ENCODE measurements around the gene ELMO2. TPM values are rescaled to one million over a fixed set of nuclear protein-coding genes. Genes with fewer than 3 reads are reported as not detected.
A peak's percentile ranks its signal among the peaks of the same experiment; 100 is the strongest.

ELMO2 gene
- total RNA-seq, 3 donors from 2014 or later (not counting 1 experiment from before 2014, with no cell fraction given) = 108 to 156 (median 142) TPM

DNA sequence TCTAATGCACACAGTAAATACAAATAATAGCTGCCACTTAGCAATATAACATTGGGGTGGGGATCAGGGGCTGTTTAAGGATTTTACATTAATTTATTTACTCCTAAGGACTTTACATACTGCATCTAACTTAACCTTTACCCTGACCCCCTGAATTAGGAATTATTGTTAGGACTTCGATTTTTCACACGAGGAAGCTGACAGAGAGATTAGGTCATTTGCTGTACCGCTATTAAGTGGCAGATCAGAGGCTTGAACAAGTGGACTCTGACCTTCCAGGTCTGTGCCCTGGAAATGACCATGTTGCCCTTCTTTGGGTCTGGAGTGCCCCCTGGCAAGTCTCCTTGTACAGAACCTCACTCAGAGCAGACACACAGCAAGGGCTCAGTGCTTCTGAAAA, 5.2 kb upstream of the ELMO2 start:
- DNase-seq (no peak), ATAC-seq (no peak)
- H3K27ac ChIP-seq (ENCODE audit: low read length) = no peak overlapping the region
- peaks cover 21 to 27% of the 10 kb centered on the region in 2 donors for H3K4me1 Mint-ChIP-seq
- intact Hi-C loops (cut with micrococcal nuclease) = loop anchor here (1.0 kb wide), 1 partner anchor 104 kb away; no protein-coding TSS in a partner anchor
- no peak overlapping the region for H3K4me3 Mint-ChIP-seq
- peak overlapping the region in 1 of 2 donors; percentile 73 for H3K27ac Mint-ChIP-seq
- TF ChIP-seq, protein P1, sequence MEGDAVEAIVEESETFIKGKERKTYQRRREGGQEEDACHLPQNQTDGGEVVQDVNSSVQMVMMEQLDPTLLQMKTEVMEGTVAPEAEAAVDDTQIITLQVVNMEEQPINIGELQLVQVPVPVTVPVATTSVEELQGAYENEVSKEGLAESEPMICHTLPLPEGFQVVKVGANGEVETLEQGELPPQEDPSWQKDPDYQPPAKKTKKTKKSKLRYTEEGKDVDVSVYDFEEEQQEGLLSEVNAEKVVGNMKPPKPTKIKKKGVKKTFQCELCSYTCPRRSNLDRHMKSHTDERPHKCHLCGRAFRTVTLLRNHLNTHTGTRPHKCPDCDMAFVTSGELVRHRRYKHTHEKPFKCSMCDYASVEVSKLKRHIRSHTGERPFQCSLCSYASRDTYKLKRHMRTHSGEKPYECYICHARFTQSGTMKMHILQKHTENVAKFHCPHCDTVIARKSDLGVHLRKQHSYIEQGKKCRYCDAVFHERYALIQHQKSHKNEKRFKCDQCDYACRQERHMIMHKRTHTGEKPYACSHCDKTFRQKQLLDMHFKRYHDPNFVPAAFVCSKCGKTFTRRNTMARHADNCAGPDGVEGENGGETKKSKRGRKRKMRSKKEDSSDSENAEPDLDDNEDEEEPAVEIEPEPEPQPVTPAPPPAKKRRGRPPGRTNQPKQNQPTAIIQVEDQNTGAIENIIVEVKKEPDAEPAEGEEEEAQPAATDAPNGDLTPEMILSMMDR (IDR thresholded peaks at IDR 0.05) = no peak
- H3K36me3 Mint-ChIP-seq = no peaks in the 10 kb centered on the region
- no peaks in the 10 kb centered on the region for H3K36me3 ChIP-seq (ENCODE audit: control insufficient read depth, insufficient read depth, low read length)
- peaks cover 16% of the 10 kb centered on the region for H3K4me1 ChIP-seq (ENCODE audit: control insufficient read depth, insufficient read depth, low read length)
- no peaks in the 10 kb centered on the region for H3K9me3 Mint-ChIP-seq
- WGBS (ENCODE audit: insufficient coverage) = 91% methylated on average over 3 of the region's 3 CpGs
- H3K27me3 ChIP-seq (ENCODE audit: control insufficient read depth, insufficient read depth, low read length) = no peaks in the 10 kb centered on the region
- peaks cover 0 to 9% of the 10 kb centered on the region in 2 donors for H3K27me3 Mint-ChIP-seq (ENCODE audit: low read depth in 2 of 2)
- no peak overlapping the region for H3K4me3 ChIP-seq (ENCODE audit: low read length)
- H3K9me3 ChIP-seq (ENCODE audit: control insufficient read depth, insufficient read depth, low read length) = no peaks in the 10 kb centered on the region

DNA sequence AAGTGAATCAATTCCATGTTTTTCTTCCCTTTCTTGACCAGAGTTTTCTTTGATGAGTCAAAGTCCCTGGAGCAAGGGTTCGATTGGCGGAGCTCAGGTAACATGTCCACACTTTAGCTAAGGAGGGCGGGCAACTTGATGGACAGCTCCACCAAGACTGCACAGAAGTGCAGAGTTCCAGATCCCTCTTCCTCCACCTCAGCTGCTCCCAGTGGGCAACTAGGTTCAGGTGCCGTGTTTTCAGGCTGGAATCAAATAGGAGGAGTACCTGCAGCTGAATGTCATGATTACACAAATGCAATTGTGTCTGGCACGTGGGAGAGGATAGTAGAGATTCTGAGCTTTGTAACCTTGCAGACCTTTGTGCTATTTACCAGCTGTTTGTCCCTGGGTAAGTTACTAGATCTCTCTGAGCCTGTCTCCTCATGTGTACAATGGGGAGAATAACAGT, 1.9 kb upstream of the ELMO2 start:
- Histone ChIP-seq H3K36me3 (ENCODE audit: control insufficient read depth, insufficient read depth, low read length) (no peaks in the 10 kb centered on the region), H3K27ac (ENCODE audit: low read length) (no peak overlapping the region), H3K4me1 (ENCODE audit: control insufficient read depth, insufficient read depth, low read length) (peaks cover 41% of the 10 kb centered on the region), H3K4me3 (ENCODE audit: low read length) (no peak overlapping the region), H3K9me3 (ENCODE audit: control insufficient read depth, insufficient read depth, low read length) (no peaks in the 10 kb centered on the region), H3K27me3 (ENCODE audit: control insufficient read depth, insufficient read depth, low read length) (no peaks in the 10 kb centered on the region)
- intact Hi-C loops (cut with micrococcal nuclease) = no loop called here
- Mint-ChIP-seq H3K27me3 (ENCODE audit: low read depth in 2 of 2) (peaks cover 0 to 3% of the 10 kb centered on the region in 2 donors), H3K4me3 (no peak overlapping the region), H3K36me3 (no peaks in the 10 kb centered on the region), H3K27ac (peak overlapping the region; percentile 97 to 98), H3K4me1 (peaks cover 41 to 55% of the 10 kb centered on the region in 2 donors), H3K9me3 (no peaks in the 10 kb centered on the region)
- WGBS (ENCODE audit: insufficient coverage) = 100% methylated on average over 5 of the region's 5 CpGs
- DNase-seq = no peak
- no peak for ATAC-seq
- TF ChIP-seq, protein P1 (IDR thresholded peaks at IDR 0.05) = no peak

DNA sequence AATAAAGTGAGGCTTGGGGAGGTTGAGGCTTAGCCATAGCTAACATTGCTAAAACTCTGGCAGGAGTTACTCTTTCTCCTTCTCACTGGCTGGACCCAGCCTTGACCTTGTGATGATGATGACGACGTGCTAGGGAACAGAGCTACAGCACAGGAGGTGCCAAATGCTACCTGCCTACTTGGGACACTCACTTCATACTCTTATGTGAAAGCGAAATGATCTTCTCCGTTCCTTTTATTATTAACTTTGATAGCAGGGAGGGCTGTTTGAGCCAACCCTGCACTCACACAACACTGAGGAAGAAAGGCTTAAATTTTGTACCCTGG, 1.2 kb upstream of the ELMO2 start:
- no peaks in the 10 kb centered on the region for H3K9me3 ChIP-seq (ENCODE audit: control insufficient read depth, insufficient read depth, low read length)
- no peaks in the 10 kb centered on the region for H3K27me3 Mint-ChIP-seq (ENCODE audit: low read depth in 2 of 2)
- no peak overlapping the region for H3K4me3 ChIP-seq (ENCODE audit: low read length)
- H3K4me1 ChIP-seq (ENCODE audit: control insufficient read depth, insufficient read depth, low read length) = peaks cover 45% of the 10 kb centered on the region
- TF ChIP-seq, protein P1 (IDR thresholded peaks at IDR 0.05) = no peak
- DNase-seq = no peak
- peak overlapping the region; percentile 93 for H3K4me3 Mint-ChIP-seq
- no peak for ATAC-seq
- H3K9me3 Mint-ChIP-seq = no peaks in the 10 kb centered on the region
- H3K27ac ChIP-seq (ENCODE audit: low read length) = peak overlapping the region; percentile 87
- H3K36me3 Mint-ChIP-seq = no peaks in the 10 kb centered on the region
- H3K36me3 ChIP-seq (ENCODE audit: control insufficient read depth, insufficient read depth, low read length) = no peaks in the 10 kb centered on the region
- peaks cover 48 to 62% of the 10 kb centered on the region in 2 donors for H3K4me1 Mint-ChIP-seq
- WGBS (ENCODE audit: insufficient coverage) = 96% methylated on average over 4 of the region's 4 CpGs
- no peaks in the 10 kb centered on the region for H3K27me3 ChIP-seq (ENCODE audit: control insufficient read depth, insufficient read depth, low read length)
- peak overlapping the region; percentile 97 to 98 for H3K27ac Mint-ChIP-seq
- intact Hi-C loops (cut with micrococcal nuclease) = no loop called here

Data from natural killer cell (primary cell).